Neural cell (in vitro differentiated cells): ENCODE data around the gene SMAD4. TPM values are rescaled to one million over a fixed set of nuclear protein-coding genes. Genes with fewer than 3 reads are reported as not detected.

ENCODE experiments used
- H2AFZ ChIP-seq: fragments of 200-600, 300-800 bp; sonication (generic), shearing (Covaris generic); 2 replicates; pipeline ENCODE4 v1.6.0; 2014; ENCODE audit warnings: low read depth, mild to moderate bottlenecking, antibody characterized with exemption, low read length, moderate library complexity
- H3F3A ChIP-seq: fragments of 200-600 bp; shearing (Covaris generic); 2 replicates; pipeline ENCODE4 v1.6.1; 2016; ENCODE audit warnings: mild to moderate bottlenecking, moderate library complexity, mixed read lengths, antibody characterized with exemption, low read length; ENCODE audit not compliant: insufficient read depth, poor library complexity, severe bottlenecking
- H3K27ac ChIP-seq: fragments of 200-600, 300-800 bp; sonication (generic), shearing (Covaris generic); 2 replicates; pipeline ENCODE4 v1.5.1; 2014; ENCODE audit warnings: mild to moderate bottlenecking, low read length, moderate library complexity
- H3K27me3 ChIP-seq: fragments of 300-800, 200-600 bp; sonication (generic), shearing (Covaris generic); 2 replicates; pipeline ENCODE4 v1.6.0; 2014; ENCODE audit warnings: mild to moderate bottlenecking, low read depth, low read length, moderate library complexity; ENCODE audit not compliant: insufficient read depth
- H3K36me3 ChIP-seq: fragments of 300-800, 200-600 bp; sonication (generic), shearing (Covaris generic); 2 replicates; pipeline ENCODE4 v1.5.1; 2014; ENCODE audit warnings: mild to moderate bottlenecking, antibody characterized with exemption, low read length, moderate library complexity; ENCODE audit not compliant: insufficient read depth
- H3K4me2 ChIP-seq: fragments of 300-800, 200-600 bp; sonication (generic), shearing (Covaris generic); 2 replicates; pipeline ENCODE4 v1.6.0; 2014; ENCODE audit warnings: mild to moderate bottlenecking, low read length
- H3K4me3 ChIP-seq: fragments of 300-800, 200-600 bp; sonication (generic), shearing (Covaris generic); 2 replicates; pipeline ENCODE4 v1.5.1; 2014; ENCODE audit warnings: mild to moderate bottlenecking, low read length, moderate library complexity
- H3K79me2 ChIP-seq: fragments of 200-600 bp; shearing (Covaris generic); replicated peaks from 2 replicates; pipeline ENCODE4 v1.6.0; 2014; ENCODE audit warnings: mild to moderate bottlenecking, low read length, moderate library complexity; ENCODE audit not compliant: insufficient read depth
- H3K9ac ChIP-seq: fragments of 300-800, 200-600 bp; sonication (generic), shearing (Covaris generic); 2 replicates; pipeline ENCODE4 v1.6.1; 2016; ENCODE audit warnings: mild to moderate bottlenecking, low read length, mixed read lengths
- H3K9me2 ChIP-seq: fragments of 200-600 bp; shearing (Covaris generic); 2 replicates; pipeline ENCODE4 v1.6.1; 2016; ENCODE audit warnings: mild to moderate bottlenecking, low read length, mixed read lengths; ENCODE audit not compliant: insufficient read depth
- H3K9me3 ChIP-seq: fragments of 200-600, 300-800 bp; sonication (generic), shearing (Covaris generic); 2 replicates; pipeline ENCODE4 v1.6.1; 2016; ENCODE audit warnings: mild to moderate bottlenecking, mixed run types, low read length, moderate library complexity, mixed read lengths
- H4K20me1 ChIP-seq: fragments of 200-600 bp; shearing (Covaris generic); 2 replicates; pipeline ENCODE4 v1.6.1; 2016; ENCODE audit warnings: mild to moderate bottlenecking, mixed run types; ENCODE audit not compliant: insufficient read depth
- EP300 ChIP-seq: fragments of 450-650 bp; conservative IDR thresholded peaks from 2 replicates; pipeline ENCODE4 v1.6.1; 2014; ENCODE audit warnings: antibody characterized with exemption, mild to moderate bottlenecking, moderate library complexity; ENCODE audit not compliant: poor library complexity, severe bottlenecking
- EZH2 ChIP-seq: fragments of 200-600, 300-800 bp; shearing (Covaris generic), sonication (generic); IDR thresholded peaks from 2 replicates; pipeline ENCODE4 v1.6.1; 2014; ENCODE audit warnings: antibody characterized with exemption, low read length, borderline replicate concordance, mild to moderate bottlenecking; ENCODE audit not compliant: insufficient read depth, poor library complexity, severe bottlenecking
- MXI1 ChIP-seq: fragments of 450-650 bp; conservative IDR thresholded peaks from 2 replicates; pipeline ENCODE4 v1.6.1; 2014; ENCODE audit warnings: antibody characterized with exemption, mild to moderate bottlenecking; ENCODE audit not compliant: poor library complexity, severe bottlenecking
- POLR2AphosphoS5 ChIP-seq: IDR thresholded peaks from 2 replicates; pipeline ENCODE4 v1.6.1; 2012
- RAD21 ChIP-seq: fragments of 450-650 bp; conservative IDR thresholded peaks from 2 replicates; pipeline ENCODE4 v1.6.1; 2014; ENCODE audit warnings: antibody characterized with exemption, mild to moderate bottlenecking, moderate library complexity
- SMC3 ChIP-seq: fragments of 450-650 bp; conservative IDR thresholded peaks from 2 replicates; pipeline ENCODE4 v1.6.1; 2014; ENCODE audit warnings: antibody characterized with exemption, mild to moderate bottlenecking, moderate library complexity; ENCODE audit not compliant: poor library complexity
- TAF1 ChIP-seq: IDR thresholded peaks from 2 replicates; pipeline ENCODE4 v1.6.1; 2012; ENCODE audit warnings: low read depth
- polyA plus RNA-seq: library from polyadenylated mRNA; depleted of rRNA; stranded (reverse); fragments of >200 nt; gene quantifications from 2 replicates; pipeline ENCODE4 v1.2.3, GENCODE V29; 2014
- TF ChIP-seq, protein P1 (sequence below): fragments of 450-650 bp; IDR thresholded peaks from 2 replicates; pipeline ENCODE4 v1.5.1; 2014; ENCODE audit warnings: antibody characterized with exemption, mild to moderate bottlenecking, moderate library complexity; ENCODE audit not compliant: poor library complexity, severe bottlenecking
- TF ChIP-seq, protein P2 (sequence below): IDR thresholded peaks from 2 replicates; pipeline ENCODE4 v1.6.1; 2012; ENCODE audit warnings: borderline replicate concordance

SMAD4 gene
- polyA plus RNA-seq, 1 donor from 2014 or later: 40.2 TPM

DNA sequence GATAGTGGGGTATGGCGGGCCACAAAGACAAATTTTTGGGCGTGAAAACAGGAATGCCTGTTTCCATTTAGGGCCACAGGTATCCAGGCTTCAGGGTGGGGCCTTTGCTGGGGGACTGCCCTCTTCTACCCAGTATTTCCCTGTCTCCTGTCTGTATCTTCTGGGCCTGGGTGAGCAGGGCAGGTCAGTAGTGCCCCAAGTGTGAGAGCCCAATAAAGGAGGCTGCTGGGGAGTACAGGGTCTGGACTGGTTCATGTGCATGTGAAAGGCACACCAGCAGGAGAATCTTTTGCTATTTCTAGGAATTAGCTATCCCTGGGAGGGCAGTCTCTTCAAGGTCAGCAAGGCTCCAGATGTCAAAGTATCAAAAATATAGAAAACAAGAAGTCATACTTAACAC, 96.0 kb downstream of the SMAD4 start:
- H3F3A ChIP-seq: no peaks in the 10 kb centered on the region
- TF ChIP-seq SMC3 (no peak), POLR2AphosphoS5 (no peak), EP300 (no peak), EZH2 (no peak), TAF1 (no peak), RAD21 (no peak), MXI1 (no peak)
- TF ChIP-seq, protein P1, sequence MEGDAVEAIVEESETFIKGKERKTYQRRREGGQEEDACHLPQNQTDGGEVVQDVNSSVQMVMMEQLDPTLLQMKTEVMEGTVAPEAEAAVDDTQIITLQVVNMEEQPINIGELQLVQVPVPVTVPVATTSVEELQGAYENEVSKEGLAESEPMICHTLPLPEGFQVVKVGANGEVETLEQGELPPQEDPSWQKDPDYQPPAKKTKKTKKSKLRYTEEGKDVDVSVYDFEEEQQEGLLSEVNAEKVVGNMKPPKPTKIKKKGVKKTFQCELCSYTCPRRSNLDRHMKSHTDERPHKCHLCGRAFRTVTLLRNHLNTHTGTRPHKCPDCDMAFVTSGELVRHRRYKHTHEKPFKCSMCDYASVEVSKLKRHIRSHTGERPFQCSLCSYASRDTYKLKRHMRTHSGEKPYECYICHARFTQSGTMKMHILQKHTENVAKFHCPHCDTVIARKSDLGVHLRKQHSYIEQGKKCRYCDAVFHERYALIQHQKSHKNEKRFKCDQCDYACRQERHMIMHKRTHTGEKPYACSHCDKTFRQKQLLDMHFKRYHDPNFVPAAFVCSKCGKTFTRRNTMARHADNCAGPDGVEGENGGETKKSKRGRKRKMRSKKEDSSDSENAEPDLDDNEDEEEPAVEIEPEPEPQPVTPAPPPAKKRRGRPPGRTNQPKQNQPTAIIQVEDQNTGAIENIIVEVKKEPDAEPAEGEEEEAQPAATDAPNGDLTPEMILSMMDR: no peak
- TF ChIP-seq, protein P2, sequence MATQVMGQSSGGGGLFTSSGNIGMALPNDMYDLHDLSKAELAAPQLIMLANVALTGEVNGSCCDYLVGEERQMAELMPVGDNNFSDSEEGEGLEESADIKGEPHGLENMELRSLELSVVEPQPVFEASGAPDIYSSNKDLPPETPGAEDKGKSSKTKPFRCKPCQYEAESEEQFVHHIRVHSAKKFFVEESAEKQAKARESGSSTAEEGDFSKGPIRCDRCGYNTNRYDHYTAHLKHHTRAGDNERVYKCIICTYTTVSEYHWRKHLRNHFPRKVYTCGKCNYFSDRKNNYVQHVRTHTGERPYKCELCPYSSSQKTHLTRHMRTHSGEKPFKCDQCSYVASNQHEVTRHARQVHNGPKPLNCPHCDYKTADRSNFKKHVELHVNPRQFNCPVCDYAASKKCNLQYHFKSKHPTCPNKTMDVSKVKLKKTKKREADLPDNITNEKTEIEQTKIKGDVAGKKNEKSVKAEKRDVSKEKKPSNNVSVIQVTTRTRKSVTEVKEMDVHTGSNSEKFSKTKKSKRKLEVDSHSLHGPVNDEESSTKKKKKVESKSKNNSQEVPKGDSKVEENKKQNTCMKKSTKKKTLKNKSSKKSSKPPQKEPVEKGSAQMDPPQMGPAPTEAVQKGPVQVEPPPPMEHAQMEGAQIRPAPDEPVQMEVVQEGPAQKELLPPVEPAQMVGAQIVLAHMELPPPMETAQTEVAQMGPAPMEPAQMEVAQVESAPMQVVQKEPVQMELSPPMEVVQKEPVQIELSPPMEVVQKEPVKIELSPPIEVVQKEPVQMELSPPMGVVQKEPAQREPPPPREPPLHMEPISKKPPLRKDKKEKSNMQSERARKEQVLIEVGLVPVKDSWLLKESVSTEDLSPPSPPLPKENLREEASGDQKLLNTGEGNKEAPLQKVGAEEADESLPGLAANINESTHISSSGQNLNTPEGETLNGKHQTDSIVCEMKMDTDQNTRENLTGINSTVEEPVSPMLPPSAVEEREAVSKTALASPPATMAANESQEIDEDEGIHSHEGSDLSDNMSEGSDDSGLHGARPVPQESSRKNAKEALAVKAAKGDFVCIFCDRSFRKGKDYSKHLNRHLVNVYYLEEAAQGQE: no peak
- no peak overlapping the region for H3K27ac ChIP-seq
- H3K27me3 ChIP-seq: no peaks in the 10 kb centered on the region
- H3K36me3 ChIP-seq: no peaks in the 10 kb centered on the region
- H3K79me2 ChIP-seq: no peaks in the 10 kb centered on the region
- H3K4me3 ChIP-seq: no peak overlapping the region
- no peak overlapping the region for H3K9ac ChIP-seq
- H3K4me2 ChIP-seq: no peak overlapping the region
- H3K9me2 ChIP-seq: no peaks in the 10 kb centered on the region
- H4K20me1 ChIP-seq: no peaks in the 10 kb centered on the region
- H2AFZ ChIP-seq: no peak overlapping the region
- H3K9me3 ChIP-seq: no peaks in the 10 kb centered on the region

DNA sequence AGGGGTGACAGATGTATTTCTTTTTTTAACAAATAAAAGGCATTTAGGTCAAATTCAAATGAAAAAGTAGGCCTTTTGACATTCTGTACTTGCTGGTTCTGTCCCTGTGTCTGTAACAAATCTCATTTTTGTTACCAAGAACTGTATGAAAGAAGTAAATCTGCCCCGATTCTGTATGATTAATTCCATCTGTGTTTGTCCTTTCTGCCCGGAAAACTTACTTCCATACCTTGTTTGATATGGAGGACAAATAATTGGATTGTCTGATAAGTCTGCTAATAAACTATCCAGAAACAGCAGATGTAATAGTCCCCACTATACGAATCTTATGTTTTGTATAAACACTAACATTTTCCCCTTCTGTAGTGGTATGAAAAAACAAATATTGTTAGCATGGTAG, 97.7 kb downstream of the SMAD4 start:
- Histone ChIP-seq H2AFZ (no peak overlapping the region), H3K27me3 (no peaks in the 10 kb centered on the region), H3F3A (no peaks in the 10 kb centered on the region)

More for the DNA sequence above, 97.7 kb downstream of the SMAD4 start:
- H3K9me3 ChIP-seq: no peaks in the 10 kb centered on the region
- H3K4me2 ChIP-seq: no peak overlapping the region
- H3K79me2 ChIP-seq: no peaks in the 10 kb centered on the region
- no peaks in the 10 kb centered on the region for H3K36me3 ChIP-seq
- H3K9ac ChIP-seq: no peak overlapping the region
- H3K9me2 ChIP-seq: no peaks in the 10 kb centered on the region
- H4K20me1 ChIP-seq: no peaks in the 10 kb centered on the region
- no peak overlapping the region for H3K27ac ChIP-seq
- TF ChIP-seq, protein P2: no peak
- TF ChIP-seq SMC3: no peak
- TF ChIP-seq, protein P1: no peak
- no peak for TF ChIP-seq RAD21
- TF ChIP-seq POLR2AphosphoS5: no peak
- TF ChIP-seq MXI1: no peak
- H3K4me3 ChIP-seq: no peak overlapping the region
